Skeletal muscle tissue (tissue), 4 donors: ENCODE data around the gene PKLR. TPM values are rescaled to one million over a fixed set of nuclear protein-coding genes. Genes with fewer than 3 reads are reported as not detected.

ENCODE experiments used
- H3K27ac ChIP-seq: one replicate; pipeline ENCODE4 v1.7.0; 2013; ENCODE audit warnings: mild to moderate bottlenecking, low read depth, low read length, inconsistent platforms
- H3K27me3 ChIP-seq, 3 donors: one replicate each; pipeline ENCODE4 v1.7.0; 2013; ENCODE audit warnings: low read length in 3 of 3; ENCODE audit not compliant: control insufficient read depth in 3 of 3, insufficient read depth in 3 of 3
- H3K36me3 ChIP-seq, 3 donors: one replicate each; pipeline ENCODE4 v1.7.0; 2013; ENCODE audit warnings: low read length in 3 of 3; ENCODE audit not compliant: control insufficient read depth in 3 of 3, insufficient read depth in 3 of 3
- H3K4me1 ChIP-seq, 3 donors: one replicate each; pipeline ENCODE4 v1.7.0; 2013; ENCODE audit warnings: low read length in 3 of 3, mild to moderate bottlenecking in 3 of 3; ENCODE audit not compliant: control insufficient read depth in 3 of 3, insufficient read depth in 3 of 3
- H3K4me3 ChIP-seq, 3 donors: one replicate each; pipeline ENCODE4 v1.7.0; 2013; ENCODE audit warnings: low read length in 3 of 3
- H3K9ac ChIP-seq, 3 donors: one replicate each; pipeline ENCODE4 v1.7.0; 2013; ENCODE audit warnings: low read length in 3 of 3, mild to moderate bottlenecking in 3 of 3, moderate library complexity in 2 of 3, low read depth in 1 of 3
- H3K9me3 ChIP-seq, 3 donors: one replicate each; pipeline ENCODE4 v1.7.0; 2013; ENCODE audit warnings: low read length in 3 of 3; ENCODE audit not compliant: control insufficient read depth in 3 of 3
- total RNA-seq: library from RNA; depleted of rRNA; stranded (reverse); fragments of >200 nt; gene quantifications from one replicate; pipeline ENCODE4 v1.2.3, GENCODE V29; 2014
- donor health status: Osteomylitis.

PKLR gene
- total RNA-seq, 1 donor from 2014 or later: not detected

- Histone ChIP-seq H3K9ac (peak overlapping the region; percentile 80 to 87 (median 86)), H3K27me3 (no peaks in the 10 kb centered on the region), H3K4me1 (peaks cover 30 to 48% (median 35%) of the 10 kb centered on the region in 3 donors)
Measured at GRCh38 chr1:155324717-155325602, 23.7 kb upstream of the PKLR start.

DNA sequence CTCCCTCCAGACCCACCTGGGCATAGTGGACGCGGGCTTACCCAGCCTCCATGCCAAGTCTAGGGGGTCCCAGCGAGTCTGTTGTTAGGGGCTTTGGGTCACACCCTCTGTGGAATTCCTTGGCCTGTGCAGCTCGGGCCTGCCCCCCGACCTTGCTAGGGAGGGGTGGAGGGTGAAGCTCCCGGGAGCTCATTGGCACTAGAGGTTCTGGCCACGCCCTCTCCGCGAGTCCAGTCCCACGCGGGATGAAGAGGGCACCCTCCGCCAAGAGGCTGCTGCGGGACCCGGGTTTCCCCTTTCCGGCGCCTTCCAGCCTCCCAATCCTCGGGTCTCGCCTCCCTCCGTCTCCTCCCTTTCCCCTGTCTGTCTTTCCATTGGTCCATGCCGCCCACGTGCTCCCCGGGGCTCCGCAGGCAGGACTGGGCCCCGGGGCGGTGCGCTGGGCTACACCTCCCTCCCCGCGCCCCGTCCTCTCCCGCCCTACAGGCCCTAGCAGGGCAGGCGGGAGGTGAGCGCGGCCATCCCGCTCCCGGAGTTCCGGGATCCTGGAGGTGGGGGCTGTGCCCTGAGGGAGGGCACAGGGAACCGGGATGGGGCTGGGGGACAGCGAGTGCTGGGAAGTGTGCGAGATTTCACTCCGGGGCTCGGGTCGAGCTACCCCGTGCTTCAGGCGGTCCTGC lies 22.9 kb upstream of the PKLR start:
- peaks cover 32 to 51% (median 35%) of the 10 kb centered on the region in 3 donors for H3K4me1 ChIP-seq

More at GRCh38 chr1:155324717-155325602, 23.7 kb upstream of the PKLR start:
- H3K27ac ChIP-seq: peak overlapping the region; percentile 44
- no peaks in the 10 kb centered on the region for H3K9me3 ChIP-seq
- H3K36me3 ChIP-seq: peaks cover 2 to 5% (median 5%) of the 10 kb centered on the region in 3 donors
- peak overlapping the region; percentile 88 to 93 (median 92) for H3K4me3 ChIP-seq

DNA sequence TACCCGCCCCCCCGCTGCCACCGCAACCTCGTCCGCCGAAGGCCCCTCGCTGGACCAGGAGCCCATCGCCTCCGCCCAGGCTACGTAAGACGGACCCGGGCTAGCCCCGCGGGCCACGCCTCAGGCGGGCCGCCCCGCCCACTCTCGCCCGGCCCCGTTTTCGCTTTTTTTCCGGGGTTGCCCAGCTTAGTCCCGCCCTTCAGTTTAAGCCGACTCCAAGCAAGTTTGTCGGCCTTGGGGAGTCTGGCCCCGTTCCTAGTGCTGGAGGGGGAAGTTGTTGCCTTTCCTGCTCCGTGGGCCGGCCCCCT lies 22.4 kb upstream of the PKLR start:
- peaks cover 32 to 51% (median 35%) of the 10 kb centered on the region in 3 donors for H3K4me1 ChIP-seq

More for the DNA sequence above, 22.9 kb upstream of the PKLR start:
- peaks cover 0 to 7% (median 5%) of the 10 kb centered on the region in 3 donors for H3K36me3 ChIP-seq
- H3K9me3 ChIP-seq: no peaks in the 10 kb centered on the region
- no peaks in the 10 kb centered on the region for H3K27me3 ChIP-seq
- peak overlapping the region; percentile 89 for H3K27ac ChIP-seq
- peak overlapping the region; percentile 88 to 93 (median 92) for H3K4me3 ChIP-seq
- H3K9ac ChIP-seq: peak overlapping the region; percentile 80 to 87 (median 86)

DNA sequence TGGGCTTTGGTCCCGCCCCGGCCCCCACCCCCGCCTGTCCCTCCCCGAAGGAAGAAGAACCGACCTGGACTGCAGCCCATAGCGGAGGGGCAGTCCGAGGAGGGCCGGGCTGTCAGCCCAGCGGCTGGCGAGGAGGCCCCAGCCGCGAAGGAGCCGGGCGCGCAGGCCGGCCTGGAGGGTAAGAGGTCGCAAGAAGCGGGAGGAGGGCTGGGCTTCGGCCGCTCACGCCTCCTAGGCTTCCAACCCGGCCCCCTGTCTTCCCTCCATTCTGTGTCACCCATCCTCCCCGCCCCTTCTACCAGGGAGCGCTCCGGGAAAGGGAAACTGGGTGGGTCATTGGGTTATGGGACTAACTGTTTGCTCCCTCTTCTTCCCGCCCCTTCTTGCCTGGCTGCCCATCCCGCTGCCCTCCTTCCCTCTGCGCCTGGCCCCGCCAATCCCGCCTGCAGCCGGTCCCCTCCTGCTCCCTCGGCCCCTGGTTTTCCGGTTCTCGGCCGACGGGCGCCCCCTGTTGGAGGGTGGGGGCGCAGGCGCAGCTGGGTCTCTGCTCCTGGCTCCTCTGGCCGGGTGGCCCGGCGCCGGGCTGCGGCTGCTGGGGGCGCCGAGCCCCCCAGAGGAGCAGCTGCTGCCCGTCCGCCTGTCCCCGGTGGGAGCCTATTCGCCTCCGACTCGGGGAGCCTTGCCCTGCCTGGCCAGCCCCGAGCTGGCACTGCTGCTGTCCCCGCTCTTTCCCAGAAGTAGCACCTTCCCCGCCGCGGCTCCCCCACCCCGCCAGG lies 21.9 kb upstream of the PKLR start:
- no peaks in the 10 kb centered on the region for H3K9me3 ChIP-seq
- H3K36me3 ChIP-seq: peaks cover 6 to 14% (median 9%) of the 10 kb centered on the region in 3 donors
- H3K27me3 ChIP-seq: no peaks in the 10 kb centered on the region
- H3K27ac ChIP-seq: peak overlapping the region; percentile 89
- H3K4me1 ChIP-seq: peaks cover 32 to 51% (median 35%) of the 10 kb centered on the region in 3 donors
- H3K4me3 ChIP-seq: peak overlapping the region; percentile 88 to 93 (median 92)
- peak overlapping the region; percentile 51 to 87 (median 86) for H3K9ac ChIP-seq

More for the DNA sequence above, 22.4 kb upstream of the PKLR start:
- H3K27ac ChIP-seq: peak overlapping the region; percentile 89
- H3K9me3 ChIP-seq: no peaks in the 10 kb centered on the region
- H3K9ac ChIP-seq: peak overlapping the region; percentile 80 to 87 (median 86)
- peak overlapping the region; percentile 88 to 93 (median 92) for H3K4me3 ChIP-seq
- peaks cover 1 to 9% (median 7%) of the 10 kb centered on the region in 3 donors for H3K36me3 ChIP-seq
- no peaks in the 10 kb centered on the region for H3K27me3 ChIP-seq

- peaks cover 8 to 13% (median 12%) of the 10 kb centered on the region in 3 donors for H3K36me3 ChIP-seq
- H3K4me3 ChIP-seq: peak overlapping the region; percentile 60 to 80 (median 65)
- H3K4me1 ChIP-seq: peaks cover 32 to 51% (median 35%) of the 10 kb centered on the region in 3 donors
- peak overlapping the region; percentile 89 for H3K27ac ChIP-seq
- no peaks in the 10 kb centered on the region for H3K27me3 ChIP-seq
- no peaks in the 10 kb centered on the region for H3K9me3 ChIP-seq
- H3K9ac ChIP-seq: peak overlapping the region; percentile 51 to 76 (median 59)
Measured at GRCh38 chr1:155322571-155322952, 21.3 kb upstream of the PKLR start.

DNA sequence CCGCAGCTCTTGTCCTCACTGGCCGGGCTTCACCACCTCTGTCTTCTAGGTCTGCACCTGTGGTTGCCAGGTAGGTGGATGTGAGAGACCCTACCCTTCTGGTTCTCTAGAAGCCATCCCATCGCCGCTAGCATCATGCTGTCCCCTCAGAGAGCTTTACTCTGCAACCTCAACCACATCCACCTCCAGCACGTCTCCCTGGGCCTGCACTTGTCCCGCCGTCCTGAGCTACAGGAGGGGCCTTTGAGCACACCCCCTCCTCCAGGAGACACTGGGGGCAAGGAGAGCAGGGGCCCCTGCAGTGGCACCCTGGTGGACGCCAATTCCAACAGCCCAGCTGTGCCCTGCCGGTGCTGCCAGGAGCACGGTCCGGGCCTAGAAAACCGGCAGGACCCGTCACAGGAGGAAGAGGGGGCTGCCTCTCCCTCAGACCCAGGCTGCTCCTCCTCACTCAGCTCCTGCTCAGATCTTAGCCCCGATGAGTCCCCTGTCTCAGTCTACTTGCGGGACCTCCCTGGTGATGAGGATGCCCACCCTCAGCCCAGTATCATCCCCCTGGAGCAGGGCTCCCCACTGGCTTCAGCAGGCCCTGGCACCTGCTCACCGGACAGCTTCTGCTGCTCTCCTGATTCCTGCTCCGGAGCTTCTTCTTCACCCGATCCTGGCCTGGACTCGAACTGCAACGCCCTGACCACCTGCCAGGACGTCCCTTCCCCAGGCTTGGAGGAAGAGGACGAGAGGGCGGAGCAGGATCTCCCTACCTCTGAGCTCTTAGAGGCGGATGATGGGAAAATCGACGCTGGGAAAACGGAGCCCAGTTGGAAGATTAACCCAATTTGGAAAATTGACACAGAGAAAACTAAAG lies 20.6 kb upstream of the PKLR start:
- peak overlapping the region; percentile 51 to 59 (median 51) for H3K9ac ChIP-seq
- peaks cover 32 to 51% (median 35%) of the 10 kb centered on the region in 3 donors for H3K4me1 ChIP-seq
- peak overlapping the region; percentile 76 to 80 (median 79) for H3K4me3 ChIP-seq
- H3K36me3 ChIP-seq: peaks cover 8 to 13% (median 12%) of the 10 kb centered on the region in 3 donors
- peak overlapping the region; percentile 89 for H3K27ac ChIP-seq
- H3K27me3 ChIP-seq: no peaks in the 10 kb centered on the region
- H3K9me3 ChIP-seq: no peaks in the 10 kb centered on the region

- Histone ChIP-seq H3K9me3 (no peaks in the 10 kb centered on the region), H3K27me3 (no peaks in the 10 kb centered on the region), H3K4me3 (peak within 1 kb of the TSS; percentile 76 to 80 (median 79)), H3K4me1 (peaks cover 32 to 48% (median 35%) of the 10 kb centered on the region in 3 donors), H3K36me3 (peaks cover 8 to 13% (median 8%) of the 10 kb centered on the region in 3 donors), H3K27ac (peak within 1 kb of the TSS; percentile 89), H3K9ac (peak within 1 kb of the TSS; percentile 57 to 77 (median 59))
Measured at GRCh38 chr1:155320661-155321617, 19.7 kb upstream of the PKLR start, which contains the start of gene RUSC1. Gene RUSC1 (plus strand): TSS chr1:155320894. CDS start chr1:155321774, 880 bp downstream.

GRCh38 chr1:155320252-155320651 lies 19.0 kb upstream of the PKLR start:
- Histone ChIP-seq H3K4me1 (peaks cover 29 to 42% (median 31%) of the 10 kb centered on the region in 3 donors), H3K9me3 (no peaks in the 10 kb centered on the region), H3K4me3 (peak overlapping the region; percentile 76 to 80 (median 79)), H3K27me3 (no peaks in the 10 kb centered on the region), H3K9ac (peak overlapping the region; percentile 57 to 77 (median 59)), H3K36me3 (peaks cover 7 to 13% (median 8%) of the 10 kb centered on the region in 3 donors), H3K27ac (peak overlapping the region; percentile 75)
